HG03066 (cell line): ENCODE results near the gene FILIP1L.

ENCODE experiments used
- ATAC-seq: cut with Tn5 transposase; IDR thresholded peaks from one replicate; pipeline ENCODE4 v1.9.1; 2021; ENCODE audit warnings: low read depth; ENCODE audit not compliant: unreplicated experiment

The FILIP1L gene

GRCh38 chr3:100019719-100020118, 94.6 kb downstream of the FILIP1L start:
- no peak for ATAC-seq

- ATAC-seq, result no peak
Observed at GRCh38 chr3:100018806-100019205, 95.5 kb downstream of the FILIP1L start.

- no peak for ATAC-seq
Observed at GRCh38 chr3:100010087-100010417, 104.2 kb downstream of the FILIP1L start.

GRCh38 chr3:100009276-100010086, 104.8 kb downstream of the FILIP1L start:
- no peak for ATAC-seq

- no peak for ATAC-seq
Observed at GRCh38 chr3:100008081-100008698, 106.1 kb downstream of the FILIP1L start.

- ATAC-seq, result no peak
Observed at GRCh38 chr3:100007313-100007712, 107.0 kb downstream of the FILIP1L start.

GRCh38 chr3:100006570-100007271, 107.6 kb downstream of the FILIP1L start:
- no peak for ATAC-seq

- no peak for ATAC-seq
Observed at GRCh38 chr3:100005665-100006393, 108.5 kb downstream of the FILIP1L start.

GRCh38 chr3:100004931-100005330, 109.4 kb downstream of the FILIP1L start:
- no peak for ATAC-seq

- no peak for ATAC-seq
Observed at GRCh38 chr3:100003609-100004503, 110.4 kb downstream of the FILIP1L start.

GRCh38 chr3:100002599-100003350, 111.5 kb downstream of the FILIP1L start:
- ATAC-seq, result no peak

- ATAC-seq, result no peak
Observed at GRCh38 chr3:100001526-100002270, 112.6 kb downstream of the FILIP1L start.

GRCh38 chr3:100001083-100001482, 113.2 kb downstream of the FILIP1L start:
- ATAC-seq, result no peak

GRCh38 chr3:99999536-99999935, 114.8 kb downstream of the FILIP1L start:
- ATAC-seq, result no peak

GRCh38 chr3:99997293-99997692, 117.0 kb downstream of the FILIP1L start:
- ATAC-seq, result no peak

- no peak for ATAC-seq
Observed at GRCh38 chr3:99990179-99990578, 124.1 kb downstream of the FILIP1L start.

GRCh38 chr3:99984668-99985067, 129.6 kb downstream of the FILIP1L start:
- no peak for ATAC-seq

GRCh38 chr3:99984139-99984538, 130.2 kb downstream of the FILIP1L start:
- no peak for ATAC-seq

- no peak for ATAC-seq
Observed at GRCh38 chr3:99982650-99983049, 131.7 kb downstream of the FILIP1L start.
